OCI-LY1 (cell line): ENCODE data around the gene PALMD.

Experiments
- H2AFZ ChIP-seq: fragments of 200-600 bp; sonication (generic), shearing (Covaris generic); 2 replicates; pipeline ENCODE4 v1.6.0; 2014; ENCODE audit warnings: antibody characterized with exemption, mild to moderate bottlenecking, low read length
- H3F3A ChIP-seq: fragments of 200-600 bp; sonication (generic), shearing (Covaris generic); 2 replicates; pipeline ENCODE4 v1.6.0; 2014; ENCODE audit warnings: mild to moderate bottlenecking, antibody characterized with exemption, low read length, moderate library complexity; ENCODE audit not compliant: insufficient read depth
- H3K27ac ChIP-seq: fragments of 200-600 bp; sonication (generic); 2 replicates; pipeline ENCODE4 v1.5.1; 2014; ENCODE audit warnings: low read length, mixed run types, mild to moderate bottlenecking, low read depth; ENCODE audit not compliant: poor library complexity, severe bottlenecking
- H3K27me3 ChIP-seq: fragments of 200-600 bp; sonication (generic); 2 replicates; pipeline ENCODE4 v1.6.0; 2014; ENCODE audit warnings: antibody characterized with exemption, mild to moderate bottlenecking, low read length, moderate library complexity; ENCODE audit not compliant: insufficient read depth
- H3K36me3 ChIP-seq: fragments of 200-600 bp; sonication (generic); 2 replicates; pipeline ENCODE4 v1.6.1; 2014; ENCODE audit warnings: mild to moderate bottlenecking, antibody characterized with exemption, low read length, moderate library complexity, mixed read lengths; ENCODE audit not compliant: insufficient read depth
- H3K4me1 ChIP-seq: fragments of 200-600 bp; sonication (generic); 2 replicates; pipeline ENCODE4 v1.5.1; 2014; ENCODE audit warnings: mild to moderate bottlenecking, low read length, moderate library complexity; ENCODE audit not compliant: insufficient read depth, severe bottlenecking
- H3K4me2 ChIP-seq: fragments of 200-600 bp; sonication (generic), shearing (Covaris generic); 2 replicates; pipeline ENCODE4 v1.6.1; 2014; ENCODE audit warnings: low read length
- H3K4me3 ChIP-seq: fragments of 200-600 bp; sonication (generic); 2 replicates; pipeline ENCODE4 v1.5.1; 2014; ENCODE audit warnings: low read length, low read depth, mild to moderate bottlenecking, mixed read lengths; ENCODE audit not compliant: poor library complexity, severe bottlenecking
- H3K79me2 ChIP-seq: fragments of 200-600 bp; shearing (Covaris generic); 2 replicates; pipeline ENCODE4 v1.6.1; 2016; ENCODE audit warnings: mixed run types, low read length, mixed read lengths; ENCODE audit not compliant: insufficient read depth
- H3K9ac ChIP-seq: fragments of 200-600 bp; sonication (generic), shearing (Covaris generic); 2 replicates; pipeline ENCODE4 v1.6.1; 2014; ENCODE audit warnings: mild to moderate bottlenecking, low read length, mixed read lengths
- H3K9me2 ChIP-seq: fragments of 200-600 bp; sonication (generic), shearing (Covaris generic); 2 replicates; pipeline ENCODE4 v1.6.1; 2014; ENCODE audit warnings: low read depth, mild to moderate bottlenecking, low read length, mixed read lengths
- H3K9me3 ChIP-seq: fragments of 200-600 bp; shearing (Covaris generic); 2 replicates; pipeline ENCODE4 v1.6.1; 2014; ENCODE audit warnings: low read length, mixed read lengths
- H4K20me1 ChIP-seq: fragments of 200-600 bp; sonication (generic), shearing (Covaris generic); 2 replicates; pipeline ENCODE4 v1.6.0; 2016; ENCODE audit warnings: mild to moderate bottlenecking, low read length; ENCODE audit not compliant: insufficient read depth
- EZH2 ChIP-seq: fragments of 200-600 bp; sonication (generic), shearing (Covaris generic); IDR thresholded peaks from 2 replicates; pipeline ENCODE4 v1.8.0; 2017; ENCODE audit warnings: borderline replicate concordance, mixed run types, mild to moderate bottlenecking, antibody characterized with exemption, low read length, moderate library complexity, mixed read lengths
- TF ChIP-seq, protein P1 (sequence below): fragments of 200-600 bp; sonication (generic), shearing (Covaris generic); IDR thresholded peaks from 2 replicates; pipeline ENCODE4 v1.5.1; 2017; ENCODE audit warnings: mild to moderate bottlenecking, antibody characterized with exemption, low read length, moderate library complexity, mixed read lengths

Gene PALMD, protein sequence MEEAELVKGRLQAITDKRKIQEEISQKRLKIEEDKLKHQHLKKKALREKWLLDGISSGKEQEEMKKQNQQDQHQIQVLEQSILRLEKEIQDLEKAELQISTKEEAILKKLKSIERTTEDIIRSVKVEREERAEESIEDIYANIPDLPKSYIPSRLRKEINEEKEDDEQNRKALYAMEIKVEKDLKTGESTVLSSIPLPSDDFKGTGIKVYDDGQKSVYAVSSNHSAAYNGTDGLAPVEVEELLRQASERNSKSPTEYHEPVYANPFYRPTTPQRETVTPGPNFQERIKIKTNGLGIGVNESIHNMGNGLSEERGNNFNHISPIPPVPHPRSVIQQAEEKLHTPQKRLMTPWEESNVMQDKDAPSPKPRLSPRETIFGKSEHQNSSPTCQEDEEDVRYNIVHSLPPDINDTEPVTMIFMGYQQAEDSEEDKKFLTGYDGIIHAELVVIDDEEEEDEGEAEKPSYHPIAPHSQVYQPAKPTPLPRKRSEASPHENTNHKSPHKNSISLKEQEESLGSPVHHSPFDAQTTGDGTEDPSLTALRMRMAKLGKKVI

DNA sequence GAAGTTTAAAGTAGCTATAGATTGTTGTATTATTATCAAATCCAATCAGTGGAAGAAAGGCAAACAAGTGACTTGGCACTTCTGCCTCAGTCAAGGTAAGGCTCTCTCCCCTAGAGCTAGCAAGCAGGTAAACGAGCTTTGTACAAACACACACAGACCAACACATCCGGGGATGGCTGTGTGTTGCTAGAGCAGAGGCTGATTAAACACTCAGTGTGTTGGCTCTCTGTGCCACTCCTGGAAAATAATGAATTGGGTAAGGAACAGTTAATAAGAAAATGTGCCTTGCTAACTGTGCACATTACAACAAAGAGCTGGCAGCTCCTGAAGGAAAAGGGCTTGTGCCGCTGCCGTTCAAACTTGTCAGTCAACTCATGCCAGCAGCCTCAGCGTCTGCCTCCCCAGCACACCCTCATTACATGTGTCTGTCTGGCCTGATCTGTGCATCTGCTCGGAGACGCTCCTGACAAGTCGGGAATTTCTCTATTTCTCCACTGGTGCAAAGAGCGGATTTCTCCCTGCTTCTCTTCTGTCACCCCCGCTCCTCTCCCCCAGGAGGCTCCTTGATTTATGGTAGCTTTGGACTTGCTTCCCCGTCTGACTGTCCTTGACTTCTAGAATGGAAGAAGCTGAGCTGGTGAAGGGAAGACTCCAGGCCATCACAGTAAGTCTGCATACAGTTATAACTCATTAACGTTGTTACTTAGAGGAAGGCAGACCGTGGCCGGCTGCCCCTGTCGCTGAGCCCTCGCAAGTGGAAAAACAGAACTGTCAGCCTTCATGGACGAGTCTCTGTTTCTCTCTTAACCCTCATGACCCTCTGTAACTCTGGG, at the start of gene PALMD:
Gene PALMD, plus strand, starts transcription at position 415 of the 833 bp plus-strand sequence. Its CDS starts 205 bp downstream, at position 620.
- no peaks in the 10 kb centered on the region for H3K9me2 ChIP-seq
- H3K9ac ChIP-seq: no peak within 1 kb of the TSS
- H3K4me1 ChIP-seq: no peaks in the 10 kb centered on the region
- H3K36me3 ChIP-seq: no peaks in the 10 kb centered on the region
- no peak for TF ChIP-seq EZH2
- TF ChIP-seq, protein P1, sequence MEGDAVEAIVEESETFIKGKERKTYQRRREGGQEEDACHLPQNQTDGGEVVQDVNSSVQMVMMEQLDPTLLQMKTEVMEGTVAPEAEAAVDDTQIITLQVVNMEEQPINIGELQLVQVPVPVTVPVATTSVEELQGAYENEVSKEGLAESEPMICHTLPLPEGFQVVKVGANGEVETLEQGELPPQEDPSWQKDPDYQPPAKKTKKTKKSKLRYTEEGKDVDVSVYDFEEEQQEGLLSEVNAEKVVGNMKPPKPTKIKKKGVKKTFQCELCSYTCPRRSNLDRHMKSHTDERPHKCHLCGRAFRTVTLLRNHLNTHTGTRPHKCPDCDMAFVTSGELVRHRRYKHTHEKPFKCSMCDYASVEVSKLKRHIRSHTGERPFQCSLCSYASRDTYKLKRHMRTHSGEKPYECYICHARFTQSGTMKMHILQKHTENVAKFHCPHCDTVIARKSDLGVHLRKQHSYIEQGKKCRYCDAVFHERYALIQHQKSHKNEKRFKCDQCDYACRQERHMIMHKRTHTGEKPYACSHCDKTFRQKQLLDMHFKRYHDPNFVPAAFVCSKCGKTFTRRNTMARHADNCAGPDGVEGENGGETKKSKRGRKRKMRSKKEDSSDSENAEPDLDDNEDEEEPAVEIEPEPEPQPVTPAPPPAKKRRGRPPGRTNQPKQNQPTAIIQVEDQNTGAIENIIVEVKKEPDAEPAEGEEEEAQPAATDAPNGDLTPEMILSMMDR: no peak
- H3K4me3 ChIP-seq: no peak within 1 kb of the TSS
- H3F3A ChIP-seq: no peaks in the 10 kb centered on the region
- H3K27ac ChIP-seq: no peak within 1 kb of the TSS
- H3K4me2 ChIP-seq: no peak within 1 kb of the TSS
- no peaks in the 10 kb centered on the region for H3K27me3 ChIP-seq
- H3K9me3 ChIP-seq: no peaks in the 10 kb centered on the region
- H3K79me2 ChIP-seq: no peaks in the 10 kb centered on the region
- H4K20me1 ChIP-seq: no peaks in the 10 kb centered on the region
- no peak within 1 kb of the TSS for H2AFZ ChIP-seq

DNA sequence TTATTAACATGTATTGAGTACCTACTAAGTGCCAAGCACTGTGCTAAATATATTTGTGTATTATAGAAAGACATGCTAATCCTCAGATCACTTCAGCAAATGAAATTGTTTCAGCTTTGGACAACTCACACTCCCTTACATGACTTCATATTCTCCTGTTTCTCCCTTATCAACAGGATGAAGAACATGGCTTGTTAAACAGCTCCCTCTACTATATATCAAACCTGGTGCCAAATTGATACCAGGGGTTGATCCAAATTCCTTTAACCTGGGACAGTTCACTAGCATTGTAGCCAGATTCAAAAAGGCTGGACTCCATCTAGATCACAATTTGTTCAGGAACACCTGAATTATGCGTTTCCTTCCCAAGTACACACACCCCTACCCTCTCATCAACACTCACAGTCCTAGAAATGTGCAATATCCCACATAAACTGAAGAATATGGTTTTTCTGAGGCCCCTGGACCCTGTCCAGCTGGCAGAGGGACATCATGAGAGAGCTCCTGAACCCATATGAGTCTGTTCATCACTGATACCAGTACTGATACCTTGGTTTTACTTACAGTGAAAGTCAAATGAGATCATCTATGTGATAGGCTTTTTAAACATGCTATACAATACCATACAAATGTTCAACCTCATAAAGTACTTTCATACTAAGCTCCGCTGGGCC, 47.0 kb upstream of the PALMD start:
- H3K9me2 ChIP-seq: no peaks in the 10 kb centered on the region
- H4K20me1 ChIP-seq: no peaks in the 10 kb centered on the region
- no peaks in the 10 kb centered on the region for H3K27me3 ChIP-seq
- no peak overlapping the region for H3K4me2 ChIP-seq
- no peak for TF ChIP-seq EZH2
- TF ChIP-seq, protein P1: no peak
- no peak overlapping the region for H3K27ac ChIP-seq
- no peak overlapping the region for H2AFZ ChIP-seq
- no peaks in the 10 kb centered on the region for H3K9me3 ChIP-seq
- H3K9ac ChIP-seq: no peak overlapping the region
- H3K36me3 ChIP-seq: no peaks in the 10 kb centered on the region
- H3K4me3 ChIP-seq: no peak overlapping the region
- H3K4me1 ChIP-seq: no peaks in the 10 kb centered on the region
- H3K79me2 ChIP-seq: no peaks in the 10 kb centered on the region
- H3F3A ChIP-seq: no peaks in the 10 kb centered on the region

DNA sequence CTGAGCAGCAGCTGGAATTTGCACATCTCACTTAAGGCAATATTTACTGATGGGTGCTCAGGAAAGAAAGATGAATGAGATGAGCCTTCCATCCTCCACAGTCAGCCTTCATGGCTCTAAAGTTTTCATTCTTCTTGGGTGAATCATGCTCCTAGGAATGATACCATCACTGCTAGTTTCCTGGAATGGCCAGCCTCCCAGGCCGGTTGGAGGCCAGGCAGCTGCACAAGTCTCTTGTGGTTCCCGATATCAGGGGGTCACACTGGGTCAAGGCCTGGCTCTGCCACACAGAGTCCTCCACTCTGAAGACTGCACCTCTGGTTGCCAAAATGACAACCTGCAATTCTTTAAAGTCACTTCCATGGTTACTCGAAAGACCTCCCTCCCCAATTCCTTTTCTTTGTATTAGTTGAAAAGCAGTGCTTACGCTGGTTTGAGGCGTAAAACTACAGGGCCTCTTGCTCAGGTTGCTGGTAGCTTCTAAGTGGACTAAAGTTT, 46.2 kb upstream of the PALMD start:
- Histone ChIP-seq H3K27me3 (no peaks in the 10 kb centered on the region), H3K27ac (no peak overlapping the region), H3K4me2 (no peak overlapping the region), H3K9ac (no peak overlapping the region), H3K36me3 (no peaks in the 10 kb centered on the region), H2AFZ (no peak overlapping the region), H3K4me3 (no peak overlapping the region), H3K9me2 (no peaks in the 10 kb centered on the region), H4K20me1 (no peaks in the 10 kb centered on the region), H3K4me1 (no peaks in the 10 kb centered on the region), H3K9me3 (no peaks in the 10 kb centered on the region), H3K79me2 (no peaks in the 10 kb centered on the region), H3F3A (no peaks in the 10 kb centered on the region)
- TF ChIP-seq EZH2: no peak
- TF ChIP-seq, protein P1: no peak
